GM11168 (cell line): ENCODE data around the gene PIH1D1.

ENCODE experiments used
- in situ Hi-C: fragments of 300-500 bp; cut with MboI; formaldehyde crosslinking; loops from one replicate; pipeline ENCODE4 v1.12.0; 2022; ENCODE audit warnings: low sequenced_read_pairs; ENCODE audit not compliant: unreplicated experiment

Gene PIH1D1

DNA sequence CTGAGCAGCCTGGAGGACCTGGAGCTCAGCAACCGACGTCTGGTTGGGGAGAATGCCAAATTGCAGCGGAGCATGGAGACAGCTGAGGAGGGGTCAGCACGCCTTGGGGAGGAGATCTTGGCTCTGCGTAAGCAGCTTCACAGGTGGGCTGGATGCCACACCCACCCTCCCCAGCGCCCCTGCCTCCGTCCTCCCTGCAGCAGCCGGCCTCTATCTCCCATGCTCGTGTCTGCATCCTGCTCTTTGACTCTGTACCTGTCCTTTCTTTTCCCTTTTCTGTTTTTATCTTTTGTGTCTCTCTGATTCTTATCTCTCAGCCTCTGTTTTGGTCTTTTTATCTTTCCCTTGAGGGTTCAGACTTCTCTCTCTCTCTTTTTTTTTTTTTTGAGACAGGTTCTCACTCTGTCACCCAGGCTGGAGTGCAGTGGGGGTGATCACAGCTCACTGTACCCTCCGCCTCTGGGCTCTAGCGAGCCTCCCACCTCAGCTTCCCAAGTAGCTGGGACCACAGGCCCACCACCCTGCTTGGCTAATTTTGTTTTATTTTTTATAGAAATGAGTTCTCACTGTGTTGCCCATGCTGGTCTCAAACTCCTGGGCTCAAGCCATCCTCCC is 53.5 kb downstream of the PIH1D1 start:
- in situ Hi-C loops: no loop called here

- in situ Hi-C loops: no loop called here
Measured at GRCh38 chr19:49396738-49397505, 54.7 kb downstream of the PIH1D1 start.
